IgD-negative memory B cell (primary cell): ENCODE results near the gene SNURF. TPM values are rescaled to one million over a fixed set of nuclear protein-coding genes. Genes with fewer than 3 reads are reported as not detected.

Experiments used
- polyA plus RNA-seq: library from polyadenylated mRNA; unstranded; fragments of 300-500 nt; fragmentation: Illumina TruSeq; gene quantifications from one replicate; pipeline ENCODE4 v1.2.3, GENCODE V29; 2021

Gene SNURF
- polyA plus RNA-seq, 1 donor from 2014 or later, result 15.7 TPM

Other genes starting within 250 kb of the SNURF start
- gene SNRPN, start within 50 bp of the SNURF start, polyA plus RNA-seq, result 271 TPM